HG02852 (cell line): ENCODE measurements around the gene DNAJC27.
"Not testable (repeated sequence)": the region's sequence is repeated elsewhere in the genome, so short reads cannot be mapped to it uniquely, and the experiment has no call there.

Source experiments
- ATAC-seq: cut with Tn5 transposase; IDR thresholded peaks from one replicate; pipeline ENCODE4 v1.9.1; 2021; ENCODE audit warnings: mild to moderate bottlenecking, moderate library complexity; ENCODE audit not compliant: unreplicated experiment

The DNAJC27 gene

DNA sequence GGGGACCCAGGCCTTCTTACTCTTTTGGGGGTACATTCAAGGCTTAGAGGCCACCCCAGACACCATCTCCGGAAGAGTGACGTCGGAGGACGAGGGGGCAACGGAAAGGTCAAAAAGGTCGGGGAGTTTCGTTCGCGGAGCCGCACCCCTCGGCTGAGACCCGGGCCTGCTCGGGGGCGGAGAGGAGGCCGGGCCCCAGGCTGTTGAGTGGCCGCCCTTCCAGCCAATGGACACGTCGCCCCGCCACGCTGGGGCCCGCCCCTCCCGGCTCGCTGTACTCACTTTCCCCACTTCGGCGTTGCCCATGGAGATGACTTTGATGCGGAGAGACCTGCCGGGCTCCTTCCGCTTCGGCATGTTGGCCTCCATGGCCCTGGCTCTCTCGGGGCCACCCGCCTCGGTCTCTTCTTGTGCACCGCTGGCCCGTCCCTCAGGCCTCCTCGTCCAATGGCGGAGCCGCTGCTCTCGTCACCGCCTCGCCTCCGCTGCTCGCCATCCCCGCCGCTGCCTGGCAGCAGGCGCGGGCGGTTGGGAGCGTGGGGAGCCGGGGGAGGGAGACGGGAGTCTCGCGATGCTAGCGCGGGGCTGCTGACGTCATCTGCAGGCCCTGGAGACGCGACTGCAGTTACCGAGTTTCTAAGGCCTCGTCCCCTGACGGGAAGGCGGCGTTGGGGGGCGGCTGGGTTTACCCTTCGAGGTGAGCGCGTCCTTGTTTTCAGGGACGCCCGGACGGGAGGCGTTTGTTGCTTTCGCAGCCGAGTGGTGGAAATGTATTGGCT, at the start of gene DNAJC27:
Gene DNAJC27, minus strand, starts transcription at position 420 of the 779 bp plus-strand sequence. Its CDS starts 51 bp downstream, at position 369.
- peak; percentile 90 for ATAC-seq

DNA sequence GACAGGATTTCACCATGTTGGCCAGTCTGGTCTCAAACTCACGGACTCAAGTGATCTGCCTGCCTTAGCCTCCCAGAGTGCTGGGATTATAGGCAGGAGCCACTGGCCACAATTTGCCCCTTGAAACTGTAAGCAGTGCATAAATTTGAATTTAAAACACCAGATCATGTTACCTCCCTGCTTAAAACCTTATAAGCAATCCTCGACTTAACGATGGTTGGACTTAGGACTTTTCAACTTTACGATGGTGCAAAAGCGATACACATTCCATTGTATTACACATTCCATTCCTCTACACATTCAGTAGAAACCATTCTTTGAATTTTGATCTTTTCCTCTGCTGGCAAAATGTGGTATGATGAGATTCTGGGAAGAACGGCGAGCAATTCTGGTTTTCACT, 46.9 kb upstream of the DNAJC27 start:
- no peak for ATAC-seq

DNA sequence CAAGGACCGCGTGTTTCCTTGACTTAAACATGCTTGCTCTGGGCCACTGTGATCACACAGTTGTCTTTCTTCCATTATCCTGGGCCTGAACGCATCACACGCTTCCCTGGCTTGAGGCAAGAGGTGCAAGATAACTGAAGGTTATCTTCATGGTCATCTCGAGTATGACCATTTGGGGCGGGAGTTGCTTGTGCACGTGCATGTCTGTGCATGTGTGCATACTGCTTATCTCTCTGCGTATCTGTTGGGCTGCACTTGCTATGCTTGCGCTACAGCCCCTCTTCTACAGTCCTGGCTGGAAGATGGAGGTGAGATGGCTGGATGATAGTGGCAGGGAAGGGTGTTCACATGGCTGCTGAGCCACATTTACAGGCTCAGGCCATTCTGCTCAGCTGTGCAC, 42.9 kb upstream of the DNAJC27 start:
- ATAC-seq: no peak

DNA sequence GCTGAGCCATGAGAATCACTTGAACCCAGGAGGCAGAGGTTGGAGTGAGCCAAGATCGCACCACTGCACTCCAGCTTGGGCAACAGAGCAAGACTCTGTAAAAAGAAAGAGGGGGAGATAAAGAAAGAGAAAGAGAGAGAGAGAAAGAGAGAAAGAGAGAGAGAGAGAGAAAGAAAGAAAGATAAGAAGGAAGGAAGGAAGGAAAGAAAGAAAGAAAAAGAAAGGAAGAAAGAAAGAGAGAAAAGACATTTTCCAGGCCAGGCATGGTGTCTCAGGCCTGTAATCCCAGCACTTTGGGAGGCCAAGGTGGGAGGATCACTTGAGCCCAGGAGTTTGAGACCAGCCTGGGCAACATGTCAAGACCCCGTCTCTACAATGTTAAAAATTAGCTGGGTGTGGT, 39.6 kb upstream of the DNAJC27 start:
- ATAC-seq: not testable (repeated sequence)

DNA sequence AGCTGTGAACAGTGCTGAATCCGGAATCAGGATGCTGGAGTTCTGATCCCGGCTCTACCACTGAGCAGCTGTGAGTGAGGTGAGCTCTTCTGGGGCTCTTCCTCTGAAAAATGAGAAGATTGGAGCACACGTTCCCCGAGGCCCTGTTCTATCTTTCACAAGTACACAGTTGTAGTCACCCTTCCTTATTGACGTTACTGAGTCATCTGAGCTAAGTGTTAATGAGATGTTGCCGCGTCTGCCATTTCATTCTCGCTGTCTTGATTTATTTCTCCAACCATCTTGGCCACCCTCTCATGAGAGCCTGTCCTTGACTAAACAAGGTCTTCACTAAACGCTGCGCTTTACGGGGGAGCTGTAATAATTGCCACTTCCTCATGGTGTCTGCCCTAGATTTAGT, 38.2 kb upstream of the DNAJC27 start:
- no peak for ATAC-seq

DNA sequence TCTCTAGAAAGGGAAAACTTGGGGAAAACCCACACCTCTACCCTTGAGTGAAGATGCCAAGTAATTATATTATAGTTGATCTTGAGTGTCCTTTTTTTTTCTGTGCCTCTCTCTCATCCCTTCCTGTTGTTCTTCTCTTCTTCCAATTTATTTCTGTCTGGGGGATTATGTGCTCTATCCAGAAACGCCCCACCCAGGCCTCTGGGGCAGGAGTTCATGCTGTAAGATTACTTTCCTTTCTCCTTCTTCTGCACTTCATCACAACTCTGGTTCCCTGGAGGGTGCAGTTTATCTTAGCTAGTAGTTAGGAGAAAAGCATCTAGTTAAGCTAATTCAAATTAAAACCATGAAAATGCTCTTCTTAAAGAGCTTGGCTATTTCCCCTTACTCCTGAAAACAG, 30.3 kb upstream of the DNAJC27 start:
- ATAC-seq: no peak

DNA sequence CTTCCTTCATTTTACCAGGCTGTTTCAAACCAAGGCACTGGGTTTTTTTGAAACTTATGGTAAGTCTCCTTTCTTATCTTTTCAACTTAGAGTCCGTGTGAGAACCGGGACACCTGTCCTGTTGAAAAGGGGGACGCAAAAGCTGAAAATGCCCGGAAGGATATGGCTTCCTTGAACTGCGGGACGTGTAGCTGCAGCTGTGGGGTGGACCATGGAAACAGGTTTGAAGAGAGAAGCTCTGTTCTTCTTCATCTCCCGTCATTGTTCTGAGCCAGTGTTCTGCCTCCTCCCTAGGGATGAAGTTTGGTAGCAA, 29.5 kb upstream of the DNAJC27 start:
- no peak for ATAC-seq

DNA sequence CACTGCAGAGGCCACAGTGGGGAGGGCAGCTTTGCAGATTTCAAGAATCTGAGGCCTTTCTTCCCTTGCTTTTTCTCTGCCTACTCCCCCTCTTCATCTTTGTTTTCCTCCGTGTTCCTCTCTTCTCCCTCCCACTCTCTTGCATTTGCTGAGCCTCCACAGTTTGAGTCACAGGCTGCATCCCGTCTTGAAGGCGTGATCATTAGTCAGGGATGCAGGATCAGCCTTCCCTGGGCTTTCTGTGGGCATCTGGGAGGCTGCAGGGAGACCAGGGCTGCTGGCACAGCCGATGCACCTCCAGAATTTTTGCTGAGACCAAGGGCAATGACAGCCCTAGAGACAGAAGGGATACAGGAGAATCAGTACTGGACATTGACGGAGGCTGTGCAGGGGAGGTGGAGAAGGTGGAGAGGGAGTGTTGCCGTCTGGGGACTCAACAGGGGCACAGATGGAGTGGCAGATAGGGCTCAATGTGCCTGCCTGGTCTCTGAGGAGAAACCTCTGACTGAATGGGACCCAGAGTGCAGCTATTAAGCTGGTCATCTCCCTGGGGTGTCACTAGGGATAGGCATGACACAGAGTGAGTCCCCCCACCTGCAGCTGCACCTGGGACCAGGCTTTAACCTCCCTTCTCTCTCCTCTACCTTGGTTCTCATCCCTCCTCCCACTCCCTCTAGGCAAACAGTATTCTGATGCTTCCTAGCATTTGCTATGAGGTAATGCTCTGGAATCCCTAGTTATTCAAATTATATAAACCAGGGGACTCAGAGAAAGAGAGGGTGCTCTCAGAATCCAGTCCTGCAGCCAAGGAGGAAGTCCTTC, 29.0 kb upstream of the DNAJC27 start:
- ATAC-seq: no peak

DNA sequence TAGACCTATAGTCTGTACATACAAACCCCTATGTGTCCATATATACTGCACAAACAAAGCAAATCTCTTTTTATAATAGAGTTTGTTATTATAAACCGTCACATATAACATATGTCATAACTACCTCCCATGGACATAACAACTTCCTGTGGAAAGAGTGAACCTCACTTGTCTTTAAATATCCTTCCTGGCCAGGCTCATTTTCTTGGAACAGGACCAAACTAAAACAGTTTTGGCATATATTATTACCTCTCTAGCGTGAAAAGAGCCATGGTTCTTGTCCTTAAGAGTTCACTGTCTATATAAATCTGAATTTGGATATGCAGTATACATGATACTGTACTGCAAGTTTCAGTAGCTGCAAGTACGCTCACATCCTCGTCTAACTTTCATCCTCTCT, 28.3 kb upstream of the DNAJC27 start:
- no peak for ATAC-seq

DNA sequence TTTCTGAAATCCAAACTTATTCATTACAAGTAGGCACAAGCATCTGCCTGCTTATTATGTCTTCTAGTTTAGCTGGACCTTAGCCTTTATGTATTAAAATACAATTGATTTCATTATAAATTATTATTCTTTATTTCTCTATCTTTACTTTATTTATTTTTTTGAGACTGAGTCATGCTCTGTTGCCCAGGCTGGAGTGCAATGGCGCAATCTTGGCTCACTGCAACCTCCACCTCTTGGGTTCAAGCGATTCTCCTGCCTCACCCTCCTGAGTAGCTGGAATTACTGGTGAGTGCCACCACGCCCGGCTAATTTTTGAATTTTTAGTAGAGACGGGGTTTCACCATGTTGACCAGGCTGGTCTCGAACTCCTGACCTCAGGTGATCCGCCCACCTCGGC, 27.3 kb upstream of the DNAJC27 start:
- not testable (repeated sequence) for ATAC-seq

DNA sequence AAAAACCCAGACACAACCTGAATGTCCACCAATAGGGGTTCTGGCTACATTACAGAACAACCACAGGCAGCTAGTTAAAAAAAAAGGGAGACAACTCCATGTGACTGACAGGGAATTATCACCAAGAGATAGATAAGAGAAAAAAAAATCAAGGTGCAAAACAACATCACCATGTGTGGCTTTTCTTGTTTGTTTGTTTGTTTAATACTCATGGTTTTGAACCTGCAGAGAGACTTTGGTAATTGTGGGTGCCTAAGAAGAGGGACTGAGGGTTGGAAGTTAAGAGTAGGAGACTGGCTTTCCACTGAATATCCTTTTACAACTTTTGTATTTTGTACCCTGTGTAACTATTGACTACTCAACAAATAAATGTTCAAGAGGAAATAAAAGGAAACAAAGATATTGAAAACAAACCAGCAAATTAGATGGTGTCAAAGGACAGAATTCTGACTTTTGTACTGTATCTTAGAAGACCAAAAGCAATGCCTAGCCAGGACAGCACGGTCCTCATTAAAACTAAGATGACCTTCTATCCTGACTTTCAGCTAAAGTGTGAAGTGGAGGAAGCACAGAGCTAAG, 22.5 kb upstream of the DNAJC27 start:
- no peak for ATAC-seq

DNA sequence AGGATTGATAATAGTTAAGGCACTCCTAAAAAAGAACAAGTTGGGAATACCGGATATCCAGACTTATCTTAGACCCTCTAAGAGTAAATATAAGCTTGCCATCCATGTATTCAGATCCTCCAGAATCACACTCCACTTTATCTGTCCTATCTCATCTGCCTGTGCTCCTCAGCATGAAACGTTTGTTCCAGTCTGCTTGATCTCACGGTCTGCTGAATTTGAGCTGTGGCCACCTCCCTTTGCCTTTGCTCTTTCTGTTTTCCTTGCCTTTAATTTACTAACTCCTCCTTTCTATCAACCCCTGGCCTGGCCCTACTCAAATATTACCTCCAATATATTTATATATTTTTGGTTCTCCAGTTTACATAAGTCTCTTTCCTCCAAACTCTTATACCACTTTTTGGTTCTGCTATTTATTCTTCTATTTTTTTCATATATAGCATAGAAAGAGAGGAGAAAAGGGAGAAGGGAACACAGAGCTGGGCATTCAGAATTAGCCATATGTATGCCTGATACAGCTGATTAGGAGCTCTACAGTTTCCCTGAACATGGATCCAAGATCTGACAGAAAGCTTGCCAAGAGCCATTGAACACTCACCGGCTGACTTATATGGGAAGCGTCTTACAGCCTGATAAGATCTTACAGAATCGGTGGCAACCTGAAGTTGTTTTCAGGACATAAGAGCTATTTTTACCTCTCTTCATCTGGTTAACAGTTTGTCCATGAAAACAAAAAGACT, 21.8 kb upstream of the DNAJC27 start:
- no peak for ATAC-seq

DNA sequence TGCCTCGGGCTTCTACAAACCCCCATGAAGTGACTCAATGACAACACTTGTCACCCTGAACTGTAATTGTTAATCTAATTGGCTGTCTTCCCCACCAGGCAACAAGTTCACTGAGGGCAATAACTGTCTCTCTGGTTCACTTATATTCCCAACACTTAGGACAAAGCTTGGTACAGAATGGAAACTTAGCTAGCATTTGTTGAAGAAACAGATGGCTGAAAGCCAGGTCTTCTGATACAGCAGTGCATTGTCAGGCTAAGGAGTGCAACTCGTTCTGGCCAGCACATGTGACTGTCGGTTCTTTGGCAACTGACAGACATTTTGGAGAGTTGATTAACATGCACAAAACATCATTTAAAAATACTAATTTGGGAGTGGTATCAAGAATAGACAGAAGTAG, 14.6 kb upstream of the DNAJC27 start:
- no peak for ATAC-seq

DNA sequence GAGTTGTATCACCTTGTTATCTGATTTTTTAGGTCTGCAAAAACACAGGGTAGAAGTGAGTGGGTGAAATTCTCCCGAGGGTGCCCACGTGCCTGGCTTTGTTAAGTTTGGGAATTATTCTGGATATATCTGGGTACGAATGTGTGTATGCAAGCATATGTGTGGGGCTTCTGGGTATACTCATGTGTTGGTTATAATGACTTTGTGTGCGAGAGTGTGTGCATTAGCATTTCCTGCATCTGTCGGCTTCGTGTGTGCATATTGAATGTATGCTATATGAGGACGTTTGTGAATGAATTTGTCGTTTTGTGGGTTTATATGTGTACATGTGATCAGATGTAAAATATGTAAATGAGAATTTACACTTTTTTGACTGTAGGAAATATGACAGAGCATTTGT, 13.8 kb upstream of the DNAJC27 start:
- no peak for ATAC-seq

DNA sequence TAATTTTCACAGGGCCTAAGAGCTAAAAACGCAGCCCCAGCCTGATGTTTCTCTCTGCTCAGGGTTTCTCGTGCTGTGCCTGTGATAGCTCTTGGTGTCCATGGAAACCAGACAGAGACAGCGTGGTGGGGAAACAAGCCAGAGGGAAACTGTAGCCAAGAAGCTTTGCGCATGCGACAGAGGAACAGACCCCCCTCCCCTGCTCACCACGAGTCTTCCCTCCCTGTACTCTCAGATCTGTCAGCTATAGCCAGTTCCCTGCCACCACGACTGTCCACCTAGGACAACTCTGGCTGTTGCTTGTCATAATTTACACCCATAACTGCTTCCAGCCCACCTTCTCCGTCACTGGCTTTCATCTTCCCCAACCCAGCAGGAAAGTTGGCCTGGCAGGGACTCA, 13.2 kb upstream of the DNAJC27 start:
- no peak for ATAC-seq

DNA sequence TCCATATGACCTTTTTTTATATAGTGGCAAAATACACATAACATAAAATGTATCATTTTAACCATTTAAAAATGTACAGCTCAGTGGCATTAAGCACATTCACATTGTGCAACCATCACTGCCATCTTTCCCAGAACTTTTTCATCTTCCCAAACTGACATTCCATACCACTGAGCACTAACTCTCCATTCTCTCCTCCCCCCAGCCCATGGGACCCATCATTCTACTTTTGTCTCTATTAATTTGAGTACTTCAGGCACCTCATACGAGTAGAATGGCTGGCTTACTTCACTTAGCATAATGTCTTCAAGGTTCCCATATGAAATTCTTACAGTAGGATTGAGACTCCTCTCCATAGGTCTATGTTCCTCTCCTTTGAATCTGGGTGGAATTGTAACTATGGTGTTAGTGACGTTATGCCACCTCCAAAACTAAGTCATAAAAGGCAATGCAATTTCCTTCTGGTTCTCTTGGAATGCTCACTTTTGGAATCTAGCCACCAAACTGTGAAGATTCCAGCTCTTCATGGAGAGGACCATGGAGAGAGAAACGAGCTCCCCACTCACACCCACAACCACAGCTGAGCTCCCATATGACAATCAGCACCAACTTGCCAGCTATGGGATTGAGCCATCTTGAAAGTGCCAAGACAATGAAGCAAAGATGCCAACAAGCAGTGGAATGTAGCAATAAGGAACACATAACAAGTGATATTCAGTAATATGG, 9.8 kb upstream of the DNAJC27 start:
- ATAC-seq: no peak

DNA sequence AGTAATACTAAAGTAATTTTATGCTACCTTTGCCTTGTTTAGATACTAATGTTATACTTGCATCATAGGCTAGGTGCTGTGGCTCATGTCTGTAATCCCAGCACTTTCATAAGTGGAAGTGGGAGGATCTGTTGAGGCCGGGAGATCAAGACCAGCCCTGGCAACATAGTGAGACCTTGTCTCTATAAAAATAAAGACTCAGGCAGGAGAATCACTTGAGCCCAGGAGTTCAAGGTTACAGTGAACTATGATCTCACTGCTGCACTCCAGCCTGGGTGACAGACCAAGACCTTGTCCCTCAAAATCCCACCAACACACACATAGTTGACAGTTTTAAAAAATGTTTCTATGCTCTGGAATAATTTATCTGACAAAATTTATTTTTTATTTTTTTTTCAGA, 6.9 kb upstream of the DNAJC27 start:
- ATAC-seq: no peak

DNA sequence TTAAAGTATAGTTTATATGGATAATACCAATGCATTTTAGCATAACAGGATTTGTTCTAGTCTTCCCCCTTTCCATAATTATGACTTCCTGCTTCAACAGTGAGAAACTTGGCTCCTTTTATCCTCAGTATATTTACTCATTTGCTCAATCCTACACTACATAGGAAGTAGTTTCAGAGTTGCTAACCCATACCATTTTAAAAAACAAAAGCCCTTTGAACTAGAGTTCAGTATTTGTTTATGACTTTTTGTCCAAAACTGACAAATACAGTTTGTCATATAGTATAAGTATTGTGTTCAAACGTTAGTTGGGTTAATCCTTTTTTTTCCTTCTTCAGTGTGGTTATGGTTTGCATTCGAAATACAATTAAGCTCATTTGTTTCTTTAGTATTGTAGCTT, 5.9 kb upstream of the DNAJC27 start:
- ATAC-seq: no peak

DNA sequence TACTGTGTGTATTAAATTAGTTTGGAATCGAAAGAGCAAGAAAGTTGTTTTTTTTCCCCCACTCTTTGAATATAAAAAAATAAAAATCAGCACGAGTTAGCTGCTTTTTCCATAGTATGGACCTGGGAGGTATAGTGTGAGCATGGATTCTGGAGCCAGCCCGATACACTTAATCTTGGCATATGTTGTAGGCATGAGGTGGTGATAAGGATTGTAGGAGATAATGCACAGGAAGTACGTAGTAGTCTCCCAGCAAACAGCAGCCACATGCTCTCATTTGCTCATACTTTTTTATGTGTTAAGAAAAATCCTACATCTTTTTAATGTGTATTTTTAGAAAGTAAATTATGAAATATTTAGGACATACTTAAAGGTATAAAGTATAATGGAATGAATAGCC, 2.1 kb upstream of the DNAJC27 start:
- no peak for ATAC-seq

DNA sequence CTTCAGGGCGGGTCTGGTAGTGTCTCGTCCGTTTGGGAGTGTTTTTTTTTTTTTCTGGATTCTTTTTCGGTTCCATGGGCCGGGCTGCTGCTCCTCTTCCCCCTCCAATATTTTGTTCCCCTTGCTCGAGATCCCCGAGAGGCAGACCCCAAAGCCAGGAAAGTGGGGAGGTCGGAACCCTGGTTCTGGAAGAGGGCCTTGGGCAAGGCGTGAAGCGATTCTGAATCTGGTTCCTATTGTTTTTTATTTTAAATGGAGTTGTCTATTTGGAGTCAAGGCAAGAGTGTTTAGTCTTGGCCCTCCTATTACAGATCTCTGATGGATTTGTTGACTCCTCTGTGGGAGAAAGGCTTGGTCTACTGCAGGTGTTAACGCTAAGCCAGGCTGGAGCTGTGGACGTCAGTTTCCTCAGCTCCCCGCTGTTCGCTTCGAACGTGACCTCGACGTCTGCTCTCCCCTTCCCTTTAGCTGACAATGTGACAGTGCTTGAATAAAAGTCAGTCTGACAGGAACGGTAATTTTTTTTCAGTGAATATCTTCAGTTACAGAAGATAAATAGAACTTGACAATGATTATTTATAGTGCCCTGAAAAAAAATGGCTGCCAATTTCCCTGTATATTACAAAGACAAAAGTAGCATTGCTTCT, 683 bp upstream of the DNAJC27 start:
- ATAC-seq: no peak

DNA sequence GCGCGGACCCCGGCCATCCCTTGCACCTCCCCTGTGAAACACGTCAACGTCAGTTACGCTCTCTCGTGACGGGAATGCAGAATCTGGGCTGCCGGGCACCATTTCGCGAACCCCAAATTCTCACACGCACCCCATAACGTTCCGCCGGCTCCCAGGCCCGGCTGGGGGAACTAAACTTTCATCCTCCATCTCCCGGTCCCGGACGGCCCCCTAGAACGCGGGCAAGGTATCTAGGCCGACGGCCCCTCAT, 544 bp downstream of the DNAJC27 start:
- no peak for ATAC-seq
